Keratinocyte (primary cell): ENCODE results near the gene GRM5.

ENCODE experiments used
- CTCF ChIP-seq, 3 experiments: IDR thresholded peaks in 1 of 3; conservative IDR thresholded peaks in 1 of 3; optimal IDR thresholded peaks in 1 of 3; 2 replicates in 2 of 3; 3 replicates in 1 of 3; pipeline versions ENCODE3 to v1.5.1; 2011; ENCODE audit warnings: low read length in 3 of 3, mild to moderate bottlenecking in 3 of 3, moderate library complexity in 2 of 3, control low read depth in 1 of 3, inconsistent platforms in 1 of 3; ENCODE audit not compliant: insufficient read depth in 2 of 3; ENCODE audit errors: extremely low read depth in 1 of 3
- EZH2 ChIP-seq: IDR thresholded peaks from one replicate; pipeline ENCODE4 v1.6.1; 2012; ENCODE audit warnings: inconsistent platforms, mild to moderate bottlenecking, low read length, moderate library complexity

- TF ChIP-seq EZH2 (no peak), CTCF (optimal IDR thresholded peaks at IDR 0.05 in 1 of 3, IDR thresholded peaks at IDR 0.05 in 1 of 3, conservative IDR thresholded peaks at IDR 0.05 in 1 of 3; ENCODE audit: extremely low read depth in 1 of 3, insufficient read depth in 2 of 3, low read length in 3 of 3) (no peak)
Measured at GRCh38 chr11:88604260-88604659, 461.5 kb downstream of the GRM5 start.
